Esophagus muscularis mucosa (tissue), 4 donors: ENCODE results near the gene TBX19.

Experiments used
- CTCF ChIP-seq, 3 experiments: fragments of 200-600 bp in 2 of 3; fragments of 450-650 bp in 1 of 3; sonication (generic) in 2 of 3; IDR thresholded peaks; one replicate each; pipeline ENCODE4 v1.5.1; 2017 to 2019; ENCODE audit warnings: antibody characterized with exemption in 3 of 3, mild to moderate bottlenecking in 2 of 3, moderate library complexity in 1 of 3
- EP300 ChIP-seq: sonication (generic); formaldehyde crosslinking; IDR thresholded peaks from one replicate; pipeline ENCODE4 v1.6.1; 2017; ENCODE audit warnings: antibody characterized with exemption
- POLR2A ChIP-seq: fragments of 450-650 bp; IDR thresholded peaks from one replicate; pipeline ENCODE4 v1.6.1; 2017; ENCODE audit warnings: antibody characterized with exemption, moderate library complexity, mild to moderate bottlenecking, low read depth
- POLR2AphosphoS5 ChIP-seq, 2 donors: sonication (generic); formaldehyde crosslinking; IDR thresholded peaks; one replicate each; pipeline ENCODE4 v1.6.1; 2017; ENCODE audit warnings: antibody characterized with exemption in 2 of 2

GRCh38 chr1:168291222-168291837 lies 10.7 kb downstream of the TBX19 start:
- TF ChIP-seq POLR2A (no peak), CTCF (IDR thresholded peaks at IDR 0.05) (no peak), EP300 (no peak), POLR2AphosphoS5 (IDR thresholded peaks at IDR 0.05) (no peak)
